GM12878 (cell line): Measurements from ENCODE around the gene CLSTN2. TPM values are rescaled to one million over a fixed set of nuclear protein-coding genes. Genes with fewer than 3 reads are reported as not detected.

Source experiments
- ATAC-seq: fragments of 200-7000 bp; cut with Tn5 transposase; 3 replicates; pipeline ENCODE4 v1.9.1; 2020; ENCODE audit warnings: mild to moderate bottlenecking, moderate library complexity
- BruUV-seq: library from RNA; stranded (reverse); fragments of 400-500 nt; replicated peaks from 2 replicates; lab custom pipeline; 2021; lab: Mats Ljungman, UMichigan
- CTCF ChIA-PET: fragments of 300-600 bp; sonication (Branson Sonifier 250); formaldehyde crosslinking; extraction: SDS; loops from one replicate; lab custom pipeline; 2021; ENCODE audit warnings: inconsistent platforms; lab: Yijun Ruan, JAX
- POLR2A ChIA-PET: fragments of 350-600 bp; formaldehyde crosslinking; extraction: SDS; loops from one replicate; lab custom pipeline; 2021; ENCODE audit warnings: inconsistent platforms; lab: Charles Lee
- RAD21 ChIA-PET: fragments of 300-600 bp; sonication (Branson Sonifier 250); formaldehyde crosslinking; loops from one replicate; lab custom pipeline; 2023; ENCODE audit warnings: antibody characterized with exemption; ENCODE audit not compliant: unreplicated experiment; lab: Charles Lee
- SMC1A ChIA-PET: fragments of 300-600 bp; sonication (Branson Sonifier 250); formaldehyde crosslinking; loops from one replicate; lab custom pipeline; 2023; ENCODE audit not compliant: unreplicated experiment, uncharacterized antibody; lab: Charles Lee
- DNase-seq: peaks from one replicate; pipeline ENCODE4 v3.0.0-alpha.2; 2011; ENCODE audit warnings: low read depth, low spot score
- FAIRE-seq: peaks from 3 replicates; lab custom pipeline; 2011; peaks lifted over from hg19 to GRCh38; lab: Jason Lieb, UNC
- H2AFZ ChIP-seq: 2 replicates; pipeline ENCODE4 v1.6.0; 2011; ENCODE audit warnings: low read depth, low read length, control low read depth; ENCODE audit not compliant: control insufficient read depth
- H3K27ac ChIP-seq: 2 replicates; pipeline ENCODE4 v1.5.1; 2011; ENCODE audit warnings: control low read depth; ENCODE audit not compliant: control insufficient read depth, insufficient read depth
- H3K27me3 ChIP-seq, 2 experiments: replicated peaks in 1 of 2; 2 replicates each; pipeline versions ENCODE4 v1.6.0 to v1.6.1; 2011; ENCODE audit warnings: low read length in 1 of 2; ENCODE audit not compliant: control insufficient read depth in 2 of 2, insufficient read depth in 2 of 2
- H3K36me3 ChIP-seq, 2 experiments: 2 replicates each; pipeline ENCODE4 v1.5.1; 2011; ENCODE audit warnings: low read length in 1 of 2; ENCODE audit not compliant: control insufficient read depth in 2 of 2, insufficient read depth in 2 of 2
- H3K4me1 ChIP-seq: 2 replicates; pipeline ENCODE4 v1.6.1; 2011; ENCODE audit warnings: mild to moderate bottlenecking, low read length, moderate library complexity, mixed read lengths; ENCODE audit not compliant: control insufficient read depth, insufficient read depth
- H3K4me2 ChIP-seq: 2 replicates; pipeline ENCODE4 v1.6.0; 2011; ENCODE audit warnings: control low read depth; ENCODE audit not compliant: control insufficient read depth, insufficient read depth
- H3K4me3 ChIP-seq: fragments of 200-600 bp; sonication (generic); 2 replicates; pipeline ENCODE4 v1.5.1; 2016
- H3K79me2 ChIP-seq: 2 replicates; pipeline ENCODE4 v1.6.0; 2011; ENCODE audit warnings: low read length; ENCODE audit not compliant: control insufficient read depth, insufficient read depth
- H3K9ac ChIP-seq: 2 replicates; pipeline ENCODE4 v1.8.0; 2011; ENCODE audit warnings: low read length, control low read depth, mixed read lengths; ENCODE audit not compliant: control insufficient read depth, insufficient read depth
- H3K9me3 ChIP-seq: replicated peaks from 3 replicates; pipeline ENCODE4 v1.5.1; 2011; ENCODE audit warnings: mild to moderate bottlenecking, low read length; ENCODE audit not compliant: control insufficient read depth, insufficient read depth
- H4K20me1 ChIP-seq: 2 replicates; pipeline ENCODE4 v1.6.0; 2011; ENCODE audit not compliant: control insufficient read depth, insufficient read depth
- POU2F2 ChIP-seq: IDR thresholded peaks from 3 replicates; pipeline ENCODE4 v1.6.1; 2011; ENCODE audit warnings: low read depth, mild to moderate bottlenecking, low read length, borderline replicate concordance
- WGBS: methylation state at CpG from one replicate; pipeline ENCODE4 v1.1.6; 2016; ENCODE audit warnings: low lambda C conversion rate; ENCODE audit not compliant: insufficient replicate concordance, insufficient coverage; ENCODE audit errors: missing lambda C conversion rate; 5-methylcytosine and 5-hydroxymethylcytosine counted together
- in situ Hi-C: fragments of 300-500 bp; cut with MboI; formaldehyde crosslinking; loops from 9 replicates; pipeline ENCODE4 v1.14.3; 2018; ENCODE audit warnings: mixed read lengths
- intact Hi-C: fragments of 100-400 bp; cut with micrococcal nuclease; formaldehyde crosslinking; loops from one replicate; pipeline ENCODE4 v1.14.2; 2022; ENCODE audit not compliant: unreplicated experiment
- polyA plus RNA-seq, 11 experiments: library from polyadenylated mRNA; depleted of rRNA in 4 of 11; unstranded in 6 of 11; stranded (reverse) in 5 of 11; fragments of >200 nt; fragmentation: Nextera tagmentation in 4 of 11; fragmentation: Illumina TruSeq in 1 of 11; extraction: Ambion mirVana in 4 of 11; extraction: Trizol in 1 of 11; gene quantifications; 1 replicate in 1 of 11; 2 replicates in 10 of 11; pipeline versions ENCODE4 v1.2.1 to v1.2.3, GENCODE V29; 2011 to 2016; ENCODE audit warnings: inconsistent platforms in 2 of 11, missing spikeins in 2 of 11, low read depth in 1 of 11
- total RNA-seq, 4 experiments: library from RNA; depleted of rRNA in 3 of 4; stranded (reverse); fragments of >200 nt in 3 of 4; fragmentation: Illumina TruSeq in 1 of 4; extraction: Trizol in 1 of 4; gene quantifications; 2 replicates each; pipeline versions ENCODE4 v1.2.1 to v1.2.3, GENCODE V29; 2013 to 2021
- TF ChIP-seq, protein P1 (sequence below): fragments of 450-650 bp; formaldehyde crosslinking; IDR thresholded peaks from 2 replicates; pipeline ENCODE4 v1.5.0; 2022; ENCODE audit warnings: mild to moderate bottlenecking, missing genetic modification characterization
- TF ChIP-seq, protein P2 (sequence below): IDR thresholded peaks from 2 replicates; pipeline ENCODE4 v1.6.1; 2012; ENCODE audit warnings: mild to moderate bottlenecking, low read depth, low read length

The CLSTN2 gene
- total and polyA plus RNA-seq, 10 of the 15 experiments (the other 5 are each of a cell fraction or from before 2014, with no cell fraction given), result under 0.01 to 0.10 (median under 0.01) TPM; not detected in 5

DNA sequence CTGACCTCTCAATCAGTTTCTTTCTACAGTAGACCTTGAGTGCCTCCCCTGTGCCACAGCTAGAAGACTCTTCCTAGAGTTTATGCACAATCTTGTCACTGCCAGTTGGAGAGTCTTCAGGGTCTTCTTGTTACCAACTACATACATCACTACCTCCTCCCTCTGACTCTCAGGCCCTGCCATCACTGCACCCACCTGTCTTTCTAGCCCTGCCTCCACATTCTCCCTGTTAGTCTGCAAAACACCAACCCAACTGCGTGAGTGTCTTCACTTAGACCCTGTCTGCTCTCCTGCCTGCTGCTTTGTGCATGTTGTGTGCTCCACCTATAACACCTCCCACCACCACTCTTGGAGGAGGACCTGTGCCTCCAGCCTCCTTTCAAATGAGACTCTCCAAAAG lies 34.4 kb downstream of the CLSTN2 start (continued):
- TF ChIP-seq, protein P1, sequence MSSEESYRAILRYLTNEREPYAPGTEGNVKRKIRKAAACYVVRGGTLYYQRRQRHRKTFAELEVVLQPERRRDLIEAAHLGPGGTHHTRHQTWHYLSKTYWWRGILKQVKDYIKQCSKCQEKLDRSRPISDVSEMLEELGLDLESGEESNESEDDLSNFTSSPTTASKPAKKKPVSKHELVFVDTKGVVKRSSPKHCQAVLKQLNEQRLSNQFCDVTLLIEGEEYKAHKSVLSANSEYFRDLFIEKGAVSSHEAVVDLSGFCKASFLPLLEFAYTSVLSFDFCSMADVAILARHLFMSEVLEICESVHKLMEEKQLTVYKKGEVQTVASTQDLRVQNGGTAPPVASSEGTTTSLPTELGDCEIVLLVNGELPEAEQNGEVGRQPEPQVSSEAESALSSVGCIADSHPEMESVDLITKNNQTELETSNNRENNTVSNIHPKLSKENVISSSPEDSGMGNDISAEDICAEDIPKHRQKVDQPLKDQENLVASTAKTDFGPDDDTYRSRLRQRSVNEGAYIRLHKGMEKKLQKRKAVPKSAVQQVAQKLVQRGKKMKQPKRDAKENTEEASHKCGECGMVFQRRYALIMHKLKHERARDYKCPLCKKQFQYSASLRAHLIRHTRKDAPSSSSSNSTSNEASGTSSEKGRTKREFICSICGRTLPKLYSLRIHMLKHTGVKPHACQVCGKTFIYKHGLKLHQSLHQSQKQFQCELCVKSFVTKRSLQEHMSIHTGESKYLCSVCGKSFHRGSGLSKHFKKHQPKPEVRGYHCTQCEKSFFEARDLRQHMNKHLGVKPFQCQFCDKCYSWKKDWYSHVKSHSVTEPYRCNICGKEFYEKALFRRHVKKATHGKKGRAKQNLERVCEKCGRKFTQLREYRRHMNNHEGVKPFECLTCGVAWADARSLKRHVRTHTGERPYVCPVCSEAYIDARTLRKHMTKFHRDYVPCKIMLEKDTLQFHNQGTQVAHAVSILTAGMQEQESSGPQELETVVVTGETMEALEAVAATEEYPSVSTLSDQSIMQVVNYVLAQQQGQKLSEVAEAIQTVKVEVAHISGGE, result no peak

DNA sequence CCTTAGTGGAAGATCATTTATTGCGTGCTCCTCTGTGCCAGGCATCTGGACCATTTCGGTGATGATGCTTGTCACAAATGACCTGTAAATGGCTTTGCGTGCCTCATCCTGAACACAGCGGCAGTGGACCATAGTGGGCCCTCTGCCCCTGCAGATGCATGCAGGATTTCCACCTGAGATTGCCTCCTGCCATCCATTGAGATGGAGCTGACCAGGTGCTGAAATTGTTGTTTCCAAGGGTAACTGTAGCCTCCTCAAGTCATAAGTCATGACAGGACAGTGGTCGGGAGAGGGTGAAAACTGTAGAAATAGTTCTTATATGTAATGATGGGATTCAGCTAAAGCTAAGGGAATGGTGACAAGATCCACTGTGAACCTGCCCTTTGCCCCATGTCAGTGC lies 35.5 kb downstream of the CLSTN2 start:
- Histone ChIP-seq H3K4me2 (no peak overlapping the region), H2AFZ (no peak overlapping the region), H3K27me3 (no peaks in the 10 kb centered on the region; a peak in 2 of 4 replicates), H3K9ac (no peak overlapping the region), H3K27ac (no peak overlapping the region), H3K36me3 (no peaks in the 10 kb centered on the region), H3K4me3 (no peak overlapping the region), H4K20me1 (no peaks in the 10 kb centered on the region), H3K4me1 (no peaks in the 10 kb centered on the region), H3K79me2 (no peaks in the 10 kb centered on the region), H3K9me3 (no peaks in the 10 kb centered on the region)
- FAIRE-seq, result no peak
- in situ Hi-C loops (no loop called here), intact Hi-C loops (no loop called here)
- ChIA-PET CTCF (no interaction called here), POLR2A (no interaction called here), RAD21 (no interaction called here), SMC1A (interaction anchor here (1.1 kb wide), 1 partner anchor 11 kb away, joined by 3 read pairs; no protein-coding TSS in a partner anchor)
- DNase-seq, result no peak
- TF ChIP-seq, protein P2, sequence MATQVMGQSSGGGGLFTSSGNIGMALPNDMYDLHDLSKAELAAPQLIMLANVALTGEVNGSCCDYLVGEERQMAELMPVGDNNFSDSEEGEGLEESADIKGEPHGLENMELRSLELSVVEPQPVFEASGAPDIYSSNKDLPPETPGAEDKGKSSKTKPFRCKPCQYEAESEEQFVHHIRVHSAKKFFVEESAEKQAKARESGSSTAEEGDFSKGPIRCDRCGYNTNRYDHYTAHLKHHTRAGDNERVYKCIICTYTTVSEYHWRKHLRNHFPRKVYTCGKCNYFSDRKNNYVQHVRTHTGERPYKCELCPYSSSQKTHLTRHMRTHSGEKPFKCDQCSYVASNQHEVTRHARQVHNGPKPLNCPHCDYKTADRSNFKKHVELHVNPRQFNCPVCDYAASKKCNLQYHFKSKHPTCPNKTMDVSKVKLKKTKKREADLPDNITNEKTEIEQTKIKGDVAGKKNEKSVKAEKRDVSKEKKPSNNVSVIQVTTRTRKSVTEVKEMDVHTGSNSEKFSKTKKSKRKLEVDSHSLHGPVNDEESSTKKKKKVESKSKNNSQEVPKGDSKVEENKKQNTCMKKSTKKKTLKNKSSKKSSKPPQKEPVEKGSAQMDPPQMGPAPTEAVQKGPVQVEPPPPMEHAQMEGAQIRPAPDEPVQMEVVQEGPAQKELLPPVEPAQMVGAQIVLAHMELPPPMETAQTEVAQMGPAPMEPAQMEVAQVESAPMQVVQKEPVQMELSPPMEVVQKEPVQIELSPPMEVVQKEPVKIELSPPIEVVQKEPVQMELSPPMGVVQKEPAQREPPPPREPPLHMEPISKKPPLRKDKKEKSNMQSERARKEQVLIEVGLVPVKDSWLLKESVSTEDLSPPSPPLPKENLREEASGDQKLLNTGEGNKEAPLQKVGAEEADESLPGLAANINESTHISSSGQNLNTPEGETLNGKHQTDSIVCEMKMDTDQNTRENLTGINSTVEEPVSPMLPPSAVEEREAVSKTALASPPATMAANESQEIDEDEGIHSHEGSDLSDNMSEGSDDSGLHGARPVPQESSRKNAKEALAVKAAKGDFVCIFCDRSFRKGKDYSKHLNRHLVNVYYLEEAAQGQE, result peak; percentile 57; the same call in 1 of the 2 replicates
- no peak for TF ChIP-seq POU2F2
- WGBS, result 24% methylated on average over 5 of the region's 5 CpGs
- ATAC-seq, result no peak
- BruUV-seq, result no TSS peak
